ENCODE results near the gene PLLP.

Gene PLLP, protein sequence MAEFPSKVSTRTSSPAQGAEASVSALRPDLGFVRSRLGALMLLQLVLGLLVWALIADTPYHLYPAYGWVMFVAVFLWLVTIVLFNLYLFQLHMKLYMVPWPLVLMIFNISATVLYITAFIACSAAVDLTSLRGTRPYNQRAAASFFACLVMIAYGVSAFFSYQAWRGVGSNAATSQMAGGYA

DNA sequence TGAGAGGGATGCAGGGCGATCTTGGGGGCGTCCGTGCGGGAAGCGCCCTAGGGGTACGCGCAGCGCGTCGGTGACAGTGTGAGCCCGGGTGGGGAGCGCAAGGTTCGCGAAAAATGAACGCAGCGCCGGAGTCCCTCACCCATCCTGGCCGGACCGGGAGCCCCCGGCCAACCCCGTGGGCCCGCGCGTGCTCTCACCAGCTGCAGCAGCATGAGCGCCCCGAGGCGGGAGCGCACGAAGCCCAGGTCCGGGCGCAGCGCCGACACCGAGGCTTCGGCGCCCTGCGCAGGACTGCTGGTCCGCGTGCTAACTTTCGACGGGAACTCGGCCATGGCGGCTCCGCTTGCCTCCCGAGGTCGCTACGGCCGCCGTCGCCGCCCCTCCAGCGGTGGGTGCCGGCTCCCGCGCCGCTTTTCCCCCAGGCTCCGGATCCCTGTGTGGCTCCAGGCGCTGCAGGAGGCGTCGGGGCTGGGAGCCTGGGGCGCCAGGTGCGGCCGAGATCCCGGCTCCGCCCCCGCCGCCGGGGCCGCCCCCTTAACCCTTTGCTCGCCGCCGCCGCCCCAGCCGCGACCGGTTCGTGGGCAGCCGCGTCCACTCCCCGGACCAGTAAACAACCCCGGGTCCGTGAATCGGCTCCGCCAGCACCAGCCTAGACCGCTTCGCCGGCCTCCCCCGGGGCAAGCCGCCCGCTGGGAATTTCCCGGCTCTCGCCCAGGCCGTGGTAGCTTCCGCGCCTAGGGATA, at the start of gene PLLP:
Gene PLLP (minus strand): TSS at position 464 of the 743 bp plus-strand sequence. CDS start 132 bp downstream, at position 332.
- DNase-seq (ENCODE audit: low read depth in 2 of 2, low spot score in 1 of 2): no peak

DNA sequence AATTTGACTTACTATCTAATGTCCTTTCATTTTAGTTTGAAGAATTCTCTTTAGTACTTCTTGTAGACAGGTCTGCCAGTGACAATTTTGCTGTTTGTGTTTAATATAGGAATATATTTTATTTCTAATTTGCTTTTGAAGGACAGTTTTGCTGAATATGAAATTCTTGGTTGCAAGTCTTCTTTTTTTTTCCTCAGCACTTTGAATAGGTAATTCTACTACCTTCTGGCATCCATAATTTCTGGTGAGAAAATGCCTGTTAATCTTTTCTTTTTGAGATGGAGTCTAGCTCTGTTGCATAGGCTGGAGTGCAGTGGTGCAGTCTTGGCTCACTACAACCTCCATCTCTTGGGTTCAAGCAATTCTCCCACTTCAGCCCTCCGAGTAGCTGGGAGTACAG, 48.9 kb upstream of the PLLP start:
- DNase-seq (ENCODE audit: low read depth in 2 of 2, low spot score in 1 of 2): no peak

DNA sequence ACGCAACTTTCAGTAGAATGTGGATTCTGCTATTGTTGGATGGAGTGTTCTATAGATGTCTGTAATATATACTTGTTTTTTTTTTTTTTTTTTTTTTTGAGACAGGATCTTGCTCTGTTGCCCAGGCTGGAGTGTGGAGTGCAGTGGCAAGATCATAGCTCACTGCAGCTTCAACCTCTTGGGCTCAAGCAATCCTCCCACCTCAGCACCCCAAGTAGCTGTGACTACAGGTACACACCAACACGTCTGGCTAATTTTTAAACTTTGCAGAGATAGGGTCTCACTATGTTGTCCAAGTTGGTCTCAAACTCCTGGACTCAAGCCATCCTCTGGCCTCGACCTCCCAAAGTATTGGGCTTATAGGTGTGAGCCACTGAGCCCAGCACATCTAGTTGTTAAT, 46.9 kb upstream of the PLLP start:
- no peak for DNase-seq (ENCODE audit: low read depth in 2 of 2, low spot score in 1 of 2)

DNA sequence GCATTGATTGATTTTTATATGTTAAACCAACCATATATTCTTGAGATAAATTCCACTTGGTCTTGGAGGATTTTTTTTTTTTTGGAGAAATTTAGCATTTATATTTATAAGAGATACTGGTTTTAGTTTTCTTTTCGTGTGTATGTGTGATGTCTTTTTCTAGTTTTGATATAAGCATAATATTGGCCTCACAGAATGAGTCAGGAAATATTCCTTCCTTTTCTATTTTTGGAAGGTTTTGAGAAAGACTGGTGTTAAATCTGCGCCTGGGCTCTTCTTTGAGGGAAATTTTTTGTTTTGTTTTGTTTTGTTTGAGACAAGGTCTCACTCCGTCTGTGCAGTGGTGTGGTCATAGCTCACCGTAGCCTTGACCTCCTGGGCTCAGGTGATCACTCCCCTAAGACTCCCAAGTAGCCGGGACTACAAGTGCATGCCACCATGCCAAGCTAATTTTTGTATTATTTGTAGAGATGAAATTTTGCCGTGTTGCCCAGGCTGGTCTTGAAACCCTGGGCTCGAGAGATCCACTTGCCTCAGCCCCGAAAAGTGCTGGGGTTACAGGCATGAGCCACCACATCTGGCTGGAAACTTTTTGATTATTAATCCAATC, 45.4 kb upstream of the PLLP start:
- DNase-seq (ENCODE audit: low read depth in 2 of 2, low spot score in 1 of 2): no peak

DNA sequence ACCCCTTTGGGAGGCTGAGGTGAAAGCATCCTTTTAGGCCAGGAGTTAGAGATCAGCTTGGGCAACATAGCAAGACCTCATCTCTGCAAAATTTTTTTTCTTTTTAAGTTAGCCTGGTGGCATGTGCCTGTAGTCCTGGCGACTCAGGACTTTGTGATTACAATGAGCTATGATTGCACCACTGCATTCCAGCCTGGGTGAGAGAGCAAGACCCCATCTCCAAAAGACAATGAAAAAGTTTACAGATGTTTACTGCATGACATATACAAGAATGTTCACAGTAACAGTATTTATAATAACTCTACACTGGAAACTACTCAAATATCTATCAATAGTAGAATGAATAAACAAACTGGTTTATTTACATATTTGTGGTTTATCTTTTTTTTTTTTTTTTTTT, 41.0 kb upstream of the PLLP start:
- no peak for DNase-seq (ENCODE audit: low read depth in 2 of 2, low spot score in 1 of 2)

DNA sequence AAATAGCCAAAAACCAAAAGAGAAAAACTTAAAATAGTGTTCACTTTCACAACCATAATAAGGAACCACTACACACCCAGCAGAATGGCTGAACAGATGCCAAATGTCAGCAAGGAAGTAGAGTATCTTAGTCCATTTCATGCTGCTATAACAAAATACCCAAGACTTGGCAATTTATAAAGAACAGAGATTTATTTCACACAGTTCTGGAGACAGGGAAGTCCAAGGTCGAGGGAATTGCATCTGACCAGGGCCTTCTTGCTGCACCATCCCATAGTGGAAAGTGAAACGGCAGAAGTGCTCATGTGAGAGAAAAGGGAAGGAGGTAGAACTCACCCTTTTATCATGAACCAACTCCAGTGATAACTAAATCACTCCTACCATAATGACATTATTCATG, 40.3 kb upstream of the PLLP start:
- no peak for DNase-seq (ENCODE audit: low read depth in 2 of 2, low spot score in 1 of 2)

DNA sequence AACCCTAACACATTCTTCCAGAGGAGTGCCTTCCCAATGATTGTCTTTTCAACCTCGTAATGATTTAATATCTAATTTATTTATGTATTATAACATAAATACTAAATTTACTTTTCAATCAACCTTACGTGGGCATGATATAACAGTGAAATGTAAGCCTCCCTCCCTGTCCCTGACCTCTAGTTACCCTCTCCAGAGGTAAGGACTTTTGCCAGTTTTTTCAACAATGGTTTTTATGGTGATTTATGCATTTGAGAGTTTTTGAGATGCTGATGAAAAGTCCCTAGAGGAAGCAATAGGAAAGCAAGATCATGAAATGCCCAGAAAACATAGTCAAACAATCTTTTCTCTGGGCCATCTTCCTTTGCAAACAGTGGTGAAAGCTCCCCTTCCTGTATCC, 35.2 kb upstream of the PLLP start:
- DNase-seq (ENCODE audit: low read depth in 2 of 2, low spot score in 1 of 2): no peak

DNA sequence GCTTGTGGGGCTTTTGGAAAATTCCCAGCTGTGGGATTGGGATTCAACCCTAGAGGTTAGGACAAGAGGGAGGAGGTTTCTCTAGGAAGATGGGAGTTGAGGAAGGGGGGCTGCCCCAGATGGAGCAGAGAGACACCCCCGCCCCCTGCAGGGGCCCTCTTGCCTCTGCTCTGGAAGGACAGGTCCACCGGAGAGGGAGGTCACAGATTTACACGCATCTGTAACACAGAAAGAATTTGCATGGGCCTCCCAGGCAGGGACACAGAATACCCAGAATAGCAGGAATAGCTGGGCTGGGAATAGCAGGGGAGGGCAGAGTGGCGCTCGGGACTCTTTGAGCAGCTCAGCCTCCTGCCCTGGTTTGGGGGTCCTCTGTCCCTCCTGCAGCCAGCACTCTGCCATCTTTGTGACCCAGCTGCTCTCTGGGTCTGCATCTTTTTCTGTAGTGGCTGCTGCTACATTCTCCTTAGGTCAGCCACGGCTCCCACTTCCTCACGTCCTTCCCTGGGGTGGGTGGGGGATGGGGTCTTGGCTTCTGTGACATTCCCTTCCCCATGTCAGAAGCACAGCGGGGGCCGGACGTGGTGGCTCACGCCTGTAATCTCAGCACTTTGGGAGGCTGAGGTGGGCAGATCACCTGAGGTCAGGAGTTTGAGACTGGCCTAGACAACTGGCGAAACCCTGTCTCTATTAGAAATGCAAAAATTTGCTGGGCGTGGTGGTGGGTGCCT, 33.9 kb upstream of the PLLP start:
- DNase-seq (ENCODE audit: low read depth in 2 of 2, low spot score in 1 of 2): no peak

DNA sequence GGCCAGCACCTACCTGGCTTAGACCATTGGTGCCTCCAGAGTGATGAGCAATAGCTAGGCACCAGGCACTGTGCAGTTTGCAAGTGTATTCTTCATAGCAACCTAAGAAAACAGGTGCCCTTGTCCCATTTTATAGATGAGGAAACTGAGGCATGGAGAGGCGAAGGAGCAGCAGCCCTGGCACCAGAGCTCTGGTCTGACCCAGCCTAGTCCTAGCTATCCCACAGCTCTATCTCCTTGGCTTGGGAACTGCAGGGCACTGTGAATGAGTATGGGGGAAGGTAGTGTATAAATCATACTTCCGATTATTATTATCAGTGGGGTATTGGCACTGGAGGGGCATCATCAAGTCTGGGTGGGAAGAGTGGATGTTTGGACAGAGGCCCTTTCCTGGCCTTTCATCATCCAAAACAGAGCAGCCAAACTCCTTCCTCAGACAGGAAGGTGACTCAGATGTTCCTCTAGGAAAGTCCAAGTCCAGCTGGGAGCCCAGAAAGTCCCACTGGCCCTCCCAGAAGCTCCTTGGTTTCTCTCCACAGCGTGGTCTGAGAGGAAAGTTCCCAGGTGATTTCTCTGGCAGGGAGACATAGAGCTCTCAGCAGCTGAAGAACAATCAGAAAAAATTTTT, 32.0 kb upstream of the PLLP start:
- no peak for DNase-seq (ENCODE audit: low read depth in 2 of 2, low spot score in 1 of 2)

DNA sequence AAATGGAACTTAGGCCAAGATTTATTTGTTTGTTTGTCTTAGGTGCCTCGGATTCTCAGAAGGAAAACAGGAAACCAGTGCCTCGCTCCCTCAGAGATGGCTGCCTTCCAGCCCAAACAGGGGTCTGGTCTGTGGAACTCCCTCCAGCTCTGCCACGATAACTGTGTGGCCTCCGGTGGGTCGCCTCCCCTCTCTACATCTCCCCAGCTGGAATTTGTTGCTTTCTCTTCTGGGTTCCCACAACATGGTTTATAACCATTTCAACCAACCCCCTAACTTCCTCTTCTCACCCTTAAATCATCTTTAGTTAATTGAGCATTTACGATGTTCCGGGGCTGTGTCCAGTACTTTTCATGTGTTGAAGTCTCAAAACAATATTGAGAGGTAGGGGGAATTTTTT, 30.9 kb upstream of the PLLP start:
- no peak for DNase-seq (ENCODE audit: low read depth in 2 of 2, low spot score in 1 of 2)

DNA sequence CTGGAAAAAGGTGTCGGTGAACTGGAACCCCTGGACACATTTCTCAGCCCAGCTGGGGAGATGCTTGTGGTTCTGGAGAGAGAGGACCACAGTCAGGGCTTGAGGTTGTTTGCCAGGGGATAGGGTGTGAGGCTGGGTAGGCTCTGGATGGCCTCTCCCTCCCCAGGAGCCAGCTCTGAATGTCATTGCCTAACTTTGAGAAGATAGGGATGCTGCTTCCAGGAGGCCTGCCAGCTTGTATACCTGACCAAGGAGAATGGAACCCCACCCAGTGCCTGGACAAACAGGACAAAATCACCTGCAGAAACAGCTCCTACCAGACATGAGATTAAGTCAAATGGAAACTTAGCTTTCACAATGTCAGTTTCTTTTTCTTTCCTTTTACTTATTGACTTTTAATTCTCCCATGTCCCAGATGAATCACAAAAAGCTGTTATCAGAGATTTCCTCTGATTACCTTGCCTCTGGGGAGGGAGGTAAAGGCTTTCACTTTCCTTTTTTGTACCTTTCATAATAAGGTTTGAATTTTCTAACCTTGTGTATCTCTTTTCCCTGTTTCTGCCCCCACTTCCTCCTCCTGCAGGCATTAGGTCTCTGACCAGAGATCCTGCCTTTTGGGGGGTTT, 29.8 kb upstream of the PLLP start:
- DNase-seq (ENCODE audit: low read depth in 2 of 2, low spot score in 1 of 2): no peak

DNA sequence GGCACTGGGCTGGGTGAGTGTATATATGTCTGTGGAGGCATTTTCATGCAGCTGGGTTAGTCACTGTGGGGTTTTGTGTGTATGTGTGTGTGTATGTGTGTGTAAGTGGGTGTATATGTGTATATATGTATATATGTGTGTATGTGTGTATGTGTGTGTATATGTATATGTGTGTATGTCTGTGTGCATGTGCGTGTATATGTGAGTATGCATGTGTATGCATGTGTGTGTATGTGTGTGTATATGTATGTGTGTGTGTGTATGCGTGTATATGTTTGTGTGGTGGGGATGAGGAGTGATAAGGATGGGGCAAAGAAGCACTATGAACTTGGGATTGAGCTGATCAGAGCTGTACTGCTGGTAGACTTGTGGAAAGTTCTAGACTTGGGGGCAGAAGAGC, 29.0 kb upstream of the PLLP start:
- DNase-seq (ENCODE audit: low read depth in 2 of 2, low spot score in 1 of 2): no peak

DNA sequence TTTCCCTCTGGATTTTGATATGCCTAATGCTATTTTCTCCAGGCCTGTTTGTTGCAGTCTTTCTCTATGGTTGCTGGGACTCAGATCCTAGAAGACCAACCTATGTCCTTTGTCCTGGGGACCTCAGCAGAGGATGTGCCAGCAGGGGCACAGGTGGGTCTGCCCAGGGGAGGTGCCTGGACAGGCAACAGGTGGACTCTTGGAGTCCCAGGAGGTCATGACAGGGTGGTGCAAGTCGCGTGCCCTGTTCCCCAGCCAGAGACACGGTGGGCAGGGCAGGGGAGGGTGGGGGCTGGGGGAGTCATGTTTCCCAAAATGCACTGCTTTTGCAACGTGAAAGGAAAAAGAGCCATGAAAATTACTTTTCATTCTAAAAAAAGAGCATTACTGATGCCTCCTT, 26.3 kb upstream of the PLLP start:
- DNase-seq (ENCODE audit: low read depth in 2 of 2, low spot score in 1 of 2): no peak

DNA sequence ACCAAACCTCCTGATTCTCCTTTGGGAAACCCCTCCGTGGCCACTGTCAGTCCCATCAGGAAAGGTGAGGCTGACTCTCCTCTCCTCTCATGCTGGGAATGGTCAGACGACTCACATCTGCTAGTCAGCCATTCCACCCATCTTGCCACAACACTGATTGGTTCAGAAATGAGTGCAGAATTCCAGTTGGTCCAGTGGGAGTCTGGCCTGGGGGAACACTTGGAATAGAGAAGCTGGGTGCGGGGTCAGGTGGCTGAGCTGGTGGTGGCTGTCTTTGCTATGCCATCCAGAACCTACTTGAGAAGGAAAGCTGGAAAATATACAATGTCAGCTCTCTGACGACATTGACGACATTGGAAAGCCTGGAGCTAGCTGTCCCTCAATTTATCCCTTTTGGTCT, 23.6 kb upstream of the PLLP start:
- DNase-seq (ENCODE audit: low read depth in 2 of 2, low spot score in 1 of 2): no peak

DNA sequence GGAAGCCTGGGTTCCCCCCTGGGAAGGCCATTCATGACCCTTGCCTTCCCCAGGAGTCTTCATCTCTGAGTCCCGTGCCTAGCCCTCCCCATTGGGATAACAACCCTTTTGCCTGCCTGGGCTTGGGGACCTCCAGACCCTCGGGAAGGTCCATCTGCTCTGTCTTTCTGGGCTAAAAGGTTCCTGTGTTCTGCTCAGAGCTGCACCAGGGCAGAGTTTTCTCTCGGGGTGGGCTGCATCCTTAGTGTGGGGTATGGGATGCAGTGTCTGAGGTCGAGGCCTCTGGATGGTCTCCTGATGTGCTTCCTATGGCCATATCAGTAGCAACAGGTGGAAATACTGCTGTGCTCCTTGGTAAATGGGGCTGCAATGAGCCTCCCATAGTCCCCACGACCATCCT, 22.9 kb upstream of the PLLP start:
- DNase-seq (ENCODE audit: low read depth in 2 of 2, low spot score in 1 of 2): no peak

DNA sequence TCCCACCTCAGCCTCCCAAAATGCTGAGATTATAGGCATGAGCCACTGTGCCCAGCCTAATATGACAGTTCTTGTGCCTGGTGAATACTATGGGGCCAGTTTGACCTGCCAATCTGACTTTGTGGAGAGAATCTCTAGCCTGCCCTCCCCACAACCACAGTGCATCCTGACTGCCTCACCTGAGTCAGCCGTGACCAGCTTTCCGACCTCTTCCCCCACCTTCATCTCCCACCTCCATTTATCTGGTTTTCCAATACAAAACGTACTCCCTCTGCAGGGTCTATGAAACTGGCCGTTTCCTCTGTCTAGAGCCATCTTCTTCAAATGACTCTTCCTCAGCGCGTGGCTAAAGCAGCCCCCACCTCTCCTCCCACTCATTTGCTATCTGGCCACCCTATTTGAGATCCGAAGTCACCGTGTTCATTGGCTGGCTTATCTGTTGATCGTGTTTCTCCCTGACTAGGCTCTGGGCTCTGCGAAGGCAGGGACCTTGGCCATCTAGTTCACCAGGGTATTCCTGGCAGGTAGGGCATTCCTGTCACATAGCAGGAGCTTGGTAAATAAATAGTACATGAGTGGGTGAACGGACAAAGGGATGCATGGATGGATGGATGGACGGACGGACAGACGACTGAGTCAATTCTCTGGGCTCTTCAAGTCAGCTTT, 22.3 kb upstream of the PLLP start:
- DNase-seq (ENCODE audit: low read depth in 2 of 2, low spot score in 1 of 2): no peak

DNA sequence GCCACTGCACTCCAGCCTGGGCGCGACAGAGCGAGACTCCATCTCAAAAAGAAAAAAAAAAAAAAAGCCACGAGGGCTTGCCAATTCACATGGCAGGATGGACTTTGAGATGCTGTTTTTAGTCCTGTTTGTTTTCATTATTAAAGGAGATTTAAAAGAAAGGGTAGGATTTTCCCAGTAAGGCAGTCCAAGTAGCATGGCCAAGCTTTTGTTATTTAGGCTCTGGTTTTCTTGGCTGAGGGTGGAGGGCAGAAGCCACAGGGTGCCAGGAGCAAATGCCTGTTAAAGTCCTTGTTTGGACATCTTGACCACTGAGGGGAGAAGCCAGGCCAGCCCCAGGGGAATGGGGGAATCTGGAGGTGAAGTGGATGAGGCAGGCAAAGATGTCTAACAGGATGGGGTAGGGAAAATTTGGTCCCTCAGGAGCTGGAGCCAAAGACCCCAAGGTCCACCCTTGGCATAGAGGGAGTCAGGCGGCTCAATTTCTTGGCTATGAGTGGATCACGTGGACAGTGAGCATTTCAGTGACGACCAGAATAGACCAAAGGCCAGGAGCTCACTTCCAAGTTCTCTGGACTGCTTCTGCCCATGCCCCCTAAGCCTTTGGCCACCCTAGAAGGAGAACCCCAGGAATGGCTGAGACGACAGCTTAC, 20.8 kb upstream of the PLLP start:
- DNase-seq (ENCODE audit: low read depth in 2 of 2, low spot score in 1 of 2): no peak

DNA sequence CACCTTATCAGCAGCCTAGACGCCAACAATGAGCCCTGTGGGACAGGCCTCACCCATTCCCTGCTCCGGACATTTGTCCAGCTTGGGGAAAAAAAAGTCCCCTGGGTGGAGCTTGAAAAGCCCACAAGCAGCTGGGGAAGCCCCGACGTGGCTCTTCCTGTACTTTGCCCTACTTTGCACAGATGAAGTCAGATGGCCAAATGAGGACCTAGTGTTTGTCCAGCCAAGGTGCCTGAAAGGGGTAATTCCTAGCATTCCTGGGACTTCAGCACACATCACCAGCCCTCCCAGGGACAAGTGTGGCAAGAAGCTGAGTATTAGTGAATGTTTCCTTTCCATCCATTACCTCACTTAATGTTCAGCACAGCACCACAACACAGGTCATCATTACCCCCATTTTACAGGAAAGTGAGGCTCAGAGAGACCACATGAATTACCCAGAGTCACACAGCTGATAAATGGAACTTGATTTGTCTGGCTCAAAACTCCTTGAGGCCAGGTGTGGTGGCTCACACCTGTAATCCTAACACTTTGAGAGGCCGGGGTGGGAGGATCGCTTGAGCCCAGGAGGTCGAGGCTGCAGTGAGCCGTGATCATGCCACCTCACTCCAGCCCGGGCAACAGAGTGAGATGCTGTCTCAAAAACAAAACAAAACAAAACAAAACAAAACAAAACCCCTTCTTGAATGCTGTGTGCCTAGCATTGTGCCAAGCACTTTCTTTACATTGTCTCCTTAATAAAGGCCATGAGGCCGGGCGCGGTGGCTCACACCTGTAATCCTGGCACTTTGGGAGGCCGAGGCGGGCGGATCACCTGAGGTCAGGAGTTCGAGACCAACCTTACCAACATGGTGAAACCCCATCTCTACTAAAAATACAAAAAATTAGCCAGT, 19.9 kb upstream of the PLLP start:
- DNase-seq (ENCODE audit: low read depth in 2 of 2, low spot score in 1 of 2): no peak

DNA sequence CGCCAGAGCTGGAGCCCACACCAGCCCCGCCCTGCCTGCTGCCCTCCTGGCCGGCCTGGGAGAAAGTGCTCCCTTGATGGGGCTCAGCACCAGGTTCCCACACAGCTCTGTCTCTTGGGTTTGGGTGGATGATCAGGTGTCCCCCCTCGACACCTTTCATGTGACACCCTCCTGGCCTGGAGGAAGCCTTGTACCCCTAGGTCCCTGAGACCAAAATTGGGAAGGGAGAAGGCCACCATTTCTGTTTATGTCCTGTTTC, 19.4 kb upstream of the PLLP start:
- no peak for DNase-seq (ENCODE audit: low read depth in 2 of 2, low spot score in 1 of 2)
